HEK293 (cell line): ENCODE data around the gene ARIH1.
"Not testable (repeated sequence)": the region's sequence is repeated elsewhere in the genome, so short reads cannot be mapped to it uniquely, and the experiment has no call there.

Experiments
- ATF2 ChIP-seq: fragments of 450-650 bp; formaldehyde crosslinking; IDR thresholded peaks from 2 replicates; pipeline ENCODE4 v1.5.1; 2016; ENCODE audit warnings: missing biosample characterization, missing genetic modification characterization, low read depth
- BCL11A ChIP-seq: fragments of 450-650 bp; formaldehyde crosslinking; IDR thresholded peaks from 2 replicates; pipeline ENCODE4 v1.5.1; 2016; ENCODE audit warnings: low read depth, missing biosample characterization, missing genetic modification characterization
- CTCF ChIP-seq: fragments of 450-650 bp; formaldehyde crosslinking; IDR thresholded peaks from 2 replicates; pipeline ENCODE4 v1.5.1; 2016; ENCODE audit warnings: missing biosample characterization, missing genetic modification characterization
- HOXC10 ChIP-seq: sonication (generic); formaldehyde crosslinking; IDR thresholded peaks from 2 replicates; pipeline ENCODE4 v1.8.1; 2023; ENCODE audit warnings: mild to moderate bottlenecking, missing genetic modification reagents
- TCF7L2 ChIP-seq: IDR thresholded peaks from 2 replicates; pipeline ENCODE4 v1.6.1; 2011; ENCODE audit warnings: low read depth, mild to moderate bottlenecking, inconsistent platforms, low read length, moderate library complexity, borderline replicate concordance
- ZBTB7A ChIP-seq: fragments of 450-650 bp; formaldehyde crosslinking; IDR thresholded peaks from 2 replicates; pipeline ENCODE4 v1.5.1; 2016; ENCODE audit warnings: low read depth, missing biosample characterization, missing genetic modification characterization
- ZIC2 ChIP-seq: fragments of 450-650 bp; formaldehyde crosslinking; IDR thresholded peaks from 2 replicates; pipeline ENCODE4 v1.5.1; 2016; ENCODE audit warnings: missing biosample characterization, missing genetic modification characterization
- ZNF280C ChIP-seq: fragments of 450-650 bp; formaldehyde crosslinking; IDR thresholded peaks from 2 replicates; pipeline ENCODE4 v1.5.1; 2016; ENCODE audit warnings: missing biosample characterization, missing genetic modification characterization
- ZNF560 ChIP-seq: fragments of 450-650 bp; formaldehyde crosslinking; IDR thresholded peaks from 2 replicates; pipeline ENCODE4 v1.5.1; 2017; ENCODE audit warnings: missing biosample characterization, missing genetic modification characterization, borderline replicate concordance
- TF ChIP-seq, protein P1 (sequence below): fragments of 450-650 bp; formaldehyde crosslinking; IDR thresholded peaks from 2 replicates; pipeline ENCODE4 v1.5.1; 2016; ENCODE audit warnings: missing biosample characterization, missing genetic modification characterization
- TF ChIP-seq, protein P2 (sequence below): fragments of 450-650 bp; formaldehyde crosslinking; IDR thresholded peaks from 2 replicates; pipeline ENCODE4 v1.5.1; 2016; ENCODE audit warnings: missing biosample characterization, missing genetic modification characterization
- TF ChIP-seq, protein P3 (sequence below): fragments of 450-650 bp; formaldehyde crosslinking; IDR thresholded peaks from 2 replicates; pipeline ENCODE4 v1.5.1; 2016; ENCODE audit warnings: missing biosample characterization, missing genetic modification characterization

- TF ChIP-seq, protein P1, sequence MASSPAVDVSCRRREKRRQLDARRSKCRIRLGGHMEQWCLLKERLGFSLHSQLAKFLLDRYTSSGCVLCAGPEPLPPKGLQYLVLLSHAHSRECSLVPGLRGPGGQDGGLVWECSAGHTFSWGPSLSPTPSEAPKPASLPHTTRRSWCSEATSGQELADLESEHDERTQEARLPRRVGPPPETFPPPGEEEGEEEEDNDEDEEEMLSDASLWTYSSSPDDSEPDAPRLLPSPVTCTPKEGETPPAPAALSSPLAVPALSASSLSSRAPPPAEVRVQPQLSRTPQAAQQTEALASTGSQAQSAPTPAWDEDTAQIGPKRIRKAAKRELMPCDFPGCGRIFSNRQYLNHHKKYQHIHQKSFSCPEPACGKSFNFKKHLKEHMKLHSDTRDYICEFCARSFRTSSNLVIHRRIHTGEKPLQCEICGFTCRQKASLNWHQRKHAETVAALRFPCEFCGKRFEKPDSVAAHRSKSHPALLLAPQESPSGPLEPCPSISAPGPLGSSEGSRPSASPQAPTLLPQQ (tag by site-specific recombination): not testable (repeated sequence)
- not testable (repeated sequence) for TF ChIP-seq ZIC2 (tag by site-specific recombination); CTCF; ATF2 (tag by site-specific recombination); ZBTB7A; BCL11A (tag by site-specific recombination); ZNF280C; TCF7L2; ZNF560 (tag by site-specific recombination); HOXC10 (CRISPR knock-in tag)
- TF ChIP-seq, protein P2, sequence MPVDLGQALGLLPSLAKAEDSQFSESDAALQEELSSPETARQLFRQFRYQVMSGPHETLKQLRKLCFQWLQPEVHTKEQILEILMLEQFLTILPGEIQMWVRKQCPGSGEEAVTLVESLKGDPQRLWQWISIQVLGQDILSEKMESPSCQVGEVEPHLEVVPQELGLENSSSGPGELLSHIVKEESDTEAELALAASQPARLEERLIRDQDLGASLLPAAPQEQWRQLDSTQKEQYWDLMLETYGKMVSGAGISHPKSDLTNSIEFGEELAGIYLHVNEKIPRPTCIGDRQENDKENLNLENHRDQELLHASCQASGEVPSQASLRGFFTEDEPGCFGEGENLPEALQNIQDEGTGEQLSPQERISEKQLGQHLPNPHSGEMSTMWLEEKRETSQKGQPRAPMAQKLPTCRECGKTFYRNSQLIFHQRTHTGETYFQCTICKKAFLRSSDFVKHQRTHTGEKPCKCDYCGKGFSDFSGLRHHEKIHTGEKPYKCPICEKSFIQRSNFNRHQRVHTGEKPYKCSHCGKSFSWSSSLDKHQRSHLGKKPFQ (tag by site-specific recombination): not testable (repeated sequence)
- TF ChIP-seq, protein P3, sequence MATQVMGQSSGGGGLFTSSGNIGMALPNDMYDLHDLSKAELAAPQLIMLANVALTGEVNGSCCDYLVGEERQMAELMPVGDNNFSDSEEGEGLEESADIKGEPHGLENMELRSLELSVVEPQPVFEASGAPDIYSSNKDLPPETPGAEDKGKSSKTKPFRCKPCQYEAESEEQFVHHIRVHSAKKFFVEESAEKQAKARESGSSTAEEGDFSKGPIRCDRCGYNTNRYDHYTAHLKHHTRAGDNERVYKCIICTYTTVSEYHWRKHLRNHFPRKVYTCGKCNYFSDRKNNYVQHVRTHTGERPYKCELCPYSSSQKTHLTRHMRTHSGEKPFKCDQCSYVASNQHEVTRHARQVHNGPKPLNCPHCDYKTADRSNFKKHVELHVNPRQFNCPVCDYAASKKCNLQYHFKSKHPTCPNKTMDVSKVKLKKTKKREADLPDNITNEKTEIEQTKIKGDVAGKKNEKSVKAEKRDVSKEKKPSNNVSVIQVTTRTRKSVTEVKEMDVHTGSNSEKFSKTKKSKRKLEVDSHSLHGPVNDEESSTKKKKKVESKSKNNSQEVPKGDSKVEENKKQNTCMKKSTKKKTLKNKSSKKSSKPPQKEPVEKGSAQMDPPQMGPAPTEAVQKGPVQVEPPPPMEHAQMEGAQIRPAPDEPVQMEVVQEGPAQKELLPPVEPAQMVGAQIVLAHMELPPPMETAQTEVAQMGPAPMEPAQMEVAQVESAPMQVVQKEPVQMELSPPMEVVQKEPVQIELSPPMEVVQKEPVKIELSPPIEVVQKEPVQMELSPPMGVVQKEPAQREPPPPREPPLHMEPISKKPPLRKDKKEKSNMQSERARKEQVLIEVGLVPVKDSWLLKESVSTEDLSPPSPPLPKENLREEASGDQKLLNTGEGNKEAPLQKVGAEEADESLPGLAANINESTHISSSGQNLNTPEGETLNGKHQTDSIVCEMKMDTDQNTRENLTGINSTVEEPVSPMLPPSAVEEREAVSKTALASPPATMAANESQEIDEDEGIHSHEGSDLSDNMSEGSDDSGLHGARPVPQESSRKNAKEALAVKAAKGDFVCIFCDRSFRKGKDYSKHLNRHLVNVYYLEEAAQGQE (tag by site-specific recombination): not testable (repeated sequence)
Observed at GRCh38 chr15:72608084-72608483, 134.0 kb downstream of the ARIH1 start.
